WERI-Rb-1 (cell line): Measurements from ENCODE around the gene RAI2.

Experiments
- DNase-seq: peaks from one replicate; pipeline ENCODE4 v3.0.0-alpha.2; 2020
- H3K27ac ChIP-seq: fragments of 250-450 bp; sonication (Bioruptor Pico); 2 replicates; pipeline ENCODE4 v1.5.1; 2020; ENCODE audit warnings: mild to moderate bottlenecking, moderate library complexity
- H3K27me3 ChIP-seq: fragments of 250-450 bp; sonication (Bioruptor Pico); 2 replicates; pipeline ENCODE4 v1.5.1; 2021; ENCODE audit warnings: mild to moderate bottlenecking, low read depth, moderate library complexity; ENCODE audit not compliant: insufficient read depth, severe bottlenecking
- H3K36me3 ChIP-seq: fragments of 250-450 bp; sonication (Bioruptor Pico); 2 replicates; pipeline ENCODE4 v1.5.1; 2020; ENCODE audit warnings: mild to moderate bottlenecking, moderate library complexity
- H3K4me3 ChIP-seq: 2 replicates; pipeline ENCODE4 v1.5.1; 2011; ENCODE audit warnings: low read depth, mild to moderate bottlenecking, control low read depth, low read length
- H3K9me3 ChIP-seq: fragments of 250-450 bp; sonication (Bioruptor Pico); 2 replicates; pipeline ENCODE4 v1.5.1; 2021; ENCODE audit warnings: mild to moderate bottlenecking, moderate library complexity; ENCODE audit not compliant: severe bottlenecking
- CTCF ChIP-seq: IDR thresholded peaks from 2 replicates; pipeline ENCODE4 v1.5.1; 2011; ENCODE audit warnings: low read depth, mild to moderate bottlenecking, control low read depth, inconsistent platforms, low read length

Gene RAI2

GRCh38 chrX:17828171-17828570, 32.9 kb downstream of the RAI2 start:
- no peaks in the 10 kb centered on the region for H3K36me3 ChIP-seq

GRCh38 chrX:17826609-17827496, 34.2 kb downstream of the RAI2 start:
- Histone ChIP-seq H3K36me3 (no peaks in the 10 kb centered on the region), H3K27me3 (peaks cover 38% of the 10 kb centered on the region), H3K27ac (no peak overlapping the region), H3K4me3 (no peak overlapping the region), H3K9me3 (no peaks in the 10 kb centered on the region)
- DNase-seq: no peak
- no peak for TF ChIP-seq CTCF

More at GRCh38 chrX:17828171-17828570, 32.9 kb downstream of the RAI2 start:
- no peak overlapping the region for H3K27ac ChIP-seq
- no peak for DNase-seq
- H3K27me3 ChIP-seq: peaks cover 33% of the 10 kb centered on the region
- H3K9me3 ChIP-seq: no peaks in the 10 kb centered on the region
- H3K4me3 ChIP-seq: no peak overlapping the region
- TF ChIP-seq CTCF: no peak

GRCh38 chrX:17824980-17825379, 36.1 kb downstream of the RAI2 start:
- DNase-seq: no peak
- Histone ChIP-seq H3K36me3 (no peaks in the 10 kb centered on the region), H3K9me3 (no peaks in the 10 kb centered on the region), H3K4me3 (no peak overlapping the region), H3K27me3 (peaks cover 45% of the 10 kb centered on the region), H3K27ac (no peak overlapping the region)
- TF ChIP-seq CTCF: no peak

GRCh38 chrX:17822351-17822750, 38.7 kb downstream of the RAI2 start:
- Histone ChIP-seq H3K9me3 (no peaks in the 10 kb centered on the region), H3K4me3 (no peak overlapping the region)
- DNase-seq: no peak

GRCh38 chrX:17820100-17820499, 41.0 kb downstream of the RAI2 start:
- no peaks in the 10 kb centered on the region for H3K36me3 ChIP-seq
- H3K4me3 ChIP-seq: no peak overlapping the region
- no peak for TF ChIP-seq CTCF
- no peak for DNase-seq
- no peaks in the 10 kb centered on the region for H3K9me3 ChIP-seq
- no peak overlapping the region for H3K27ac ChIP-seq
- peaks cover 75% of the 10 kb centered on the region for H3K27me3 ChIP-seq

More at GRCh38 chrX:17822351-17822750, 38.7 kb downstream of the RAI2 start:
- no peak for TF ChIP-seq CTCF
- Histone ChIP-seq H3K27ac (no peak overlapping the region), H3K27me3 (peaks cover 57% of the 10 kb centered on the region), H3K36me3 (no peaks in the 10 kb centered on the region)
